Mucosa of rectum (tissue), 2 donors: ENCODE measurements around the gene PROCR.
"Not testable (repeated sequence)": the region's sequence is repeated elsewhere in the genome, so short reads cannot be mapped to it uniquely, and the experiment has no call there.

Experiments used
- H3K27ac ChIP-seq, 2 donors: one replicate each; pipeline ENCODE4 v1.7.0; 2013; ENCODE audit warnings: inconsistent platforms in 2 of 2, low read depth in 2 of 2, low read length in 2 of 2
- H3K27me3 ChIP-seq, 2 donors: one replicate each; pipeline ENCODE4 v1.7.0; 2013; ENCODE audit warnings: low read length in 2 of 2; ENCODE audit not compliant: control insufficient read depth in 2 of 2, insufficient read depth in 2 of 2
- H3K36me3 ChIP-seq, 2 donors: one replicate each; pipeline ENCODE4 v1.7.0; 2013; ENCODE audit warnings: low read length in 2 of 2; ENCODE audit not compliant: control insufficient read depth in 2 of 2, insufficient read depth in 2 of 2
- H3K4me1 ChIP-seq, 2 donors: one replicate each; pipeline ENCODE4 v1.7.0; 2013; ENCODE audit warnings: low read length in 2 of 2, mild to moderate bottlenecking in 1 of 2; ENCODE audit not compliant: control insufficient read depth in 2 of 2, insufficient read depth in 2 of 2
- H3K4me3 ChIP-seq, 2 donors: one replicate each; pipeline ENCODE4 v1.7.0; 2013; ENCODE audit warnings: low read length in 2 of 2
- H3K9ac ChIP-seq, 2 donors: one replicate each; pipeline ENCODE4 v1.7.0; 2013; ENCODE audit warnings: low read length in 2 of 2, low read depth in 1 of 2, mild to moderate bottlenecking in 1 of 2
- H3K9me3 ChIP-seq, 2 donors: one replicate each; pipeline ENCODE4 v1.7.0; 2013; ENCODE audit warnings: low read length in 2 of 2; ENCODE audit not compliant: control insufficient read depth in 2 of 2
- donor health status: healthy.
- donor health status: Normal muscosa, but diverticular disease.

The PROCR gene

GRCh38 chr20:35144694-35145093 is 27.2 kb upstream of the PROCR start:
- Histone ChIP-seq H3K36me3 (peaks cover 15 to 33% of the 10 kb centered on the region in 2 donors), H3K4me3 (peak overlapping the region in 1 of 2 donors; percentile 16), H3K9me3 (no peaks in the 10 kb centered on the region), H3K27ac (no peak overlapping the region), H3K9ac (no peak overlapping the region), H3K27me3 (no peaks in the 10 kb centered on the region), H3K4me1 (peaks cover 12 to 17% of the 10 kb centered on the region in 2 donors)

DNA sequence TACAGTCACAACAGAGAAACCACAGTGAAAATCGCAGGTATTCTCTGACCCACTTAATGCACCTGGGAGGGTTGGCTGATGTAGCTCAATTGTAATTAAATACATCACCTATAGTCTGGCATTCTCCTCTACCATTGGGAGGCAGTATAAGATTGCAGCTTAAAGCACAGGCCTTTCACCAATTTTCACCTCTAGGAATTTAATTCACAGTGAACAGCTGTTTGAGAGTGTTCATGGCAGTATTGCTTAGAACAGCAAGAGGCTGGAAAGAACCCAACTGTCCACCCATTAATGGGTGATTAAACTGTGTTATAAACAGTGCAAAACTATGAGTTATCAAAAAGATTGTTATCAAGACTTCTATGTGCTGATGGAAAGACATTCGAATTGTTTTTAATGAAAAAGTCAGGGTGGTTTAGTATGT is 26.7 kb upstream of the PROCR start:
- H3K36me3 ChIP-seq, result peaks cover 11 to 29% of the 10 kb centered on the region in 2 donors
- H3K4me1 ChIP-seq, result peaks cover 12 to 17% of the 10 kb centered on the region in 2 donors
- H3K27me3 ChIP-seq, result no peaks in the 10 kb centered on the region
- no peak overlapping the region for H3K27ac ChIP-seq
- H3K9me3 ChIP-seq, result no peaks in the 10 kb centered on the region
- H3K9ac ChIP-seq, result no peak overlapping the region
- peak overlapping the region in 1 of 2 donors; percentile 16 for H3K4me3 ChIP-seq

DNA sequence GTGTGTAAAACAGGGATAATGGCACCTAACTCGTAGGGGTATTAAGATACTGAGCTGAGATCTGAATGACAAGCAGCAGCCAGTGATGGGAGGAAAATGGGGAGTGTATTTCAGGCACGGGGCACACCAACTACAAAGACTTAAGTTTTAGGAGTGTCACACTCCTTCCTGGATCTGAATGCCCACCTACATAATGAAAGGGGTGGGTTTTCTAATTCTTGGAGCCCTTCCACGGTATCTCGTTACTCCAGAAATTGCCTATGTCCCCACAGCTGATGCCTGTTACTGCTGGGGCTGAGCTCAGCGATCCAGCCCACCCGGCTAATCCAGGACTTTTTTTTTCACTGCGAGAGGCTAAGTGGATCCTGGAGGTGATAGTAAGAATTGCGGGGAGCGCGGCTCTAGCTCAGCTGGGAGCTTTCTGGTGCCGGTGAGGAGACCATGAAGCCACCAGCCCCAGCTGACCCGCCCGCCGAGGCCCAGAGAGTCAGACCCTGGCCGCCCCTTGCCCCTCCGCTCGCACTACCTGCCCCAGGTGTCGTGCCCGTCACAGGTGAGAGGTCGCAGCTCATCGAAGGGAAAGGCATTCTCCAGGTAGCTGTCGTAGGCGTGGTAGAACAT is 25.5 kb upstream of the PROCR start:
- peaks cover 12 to 17% of the 10 kb centered on the region in 2 donors for H3K4me1 ChIP-seq
- H3K9ac ChIP-seq, result peak overlapping the region; percentile 85 to 92
- H3K27me3 ChIP-seq, result no peaks in the 10 kb centered on the region
- H3K36me3 ChIP-seq, result peaks cover 9 to 21% of the 10 kb centered on the region in 2 donors
- no peaks in the 10 kb centered on the region for H3K9me3 ChIP-seq
- peak overlapping the region; percentile 90 to 94 for H3K27ac ChIP-seq
- peak overlapping the region; percentile 81 to 98 for H3K4me3 ChIP-seq

GRCh38 chr20:35146920-35147574 is 24.8 kb upstream of the PROCR start, which contains the start of gene EDEM2:
Gene EDEM2 (minus strand): TSS chr20:35147336. CDS start chr20:35147258, 78 bp downstream.
- Histone ChIP-seq H3K4me1 (peaks cover 12 to 17% of the 10 kb centered on the region in 2 donors), H3K27me3 (no peaks in the 10 kb centered on the region), H3K27ac (peak within 1 kb of the TSS; percentile 90 to 94), H3K9ac (peak within 1 kb of the TSS; percentile 85 to 92), H3K9me3 (no peaks in the 10 kb centered on the region), H3K4me3 (peak within 1 kb of the TSS; percentile 81 to 98), H3K36me3 (peaks cover 9 to 15% of the 10 kb centered on the region in 2 donors)

DNA sequence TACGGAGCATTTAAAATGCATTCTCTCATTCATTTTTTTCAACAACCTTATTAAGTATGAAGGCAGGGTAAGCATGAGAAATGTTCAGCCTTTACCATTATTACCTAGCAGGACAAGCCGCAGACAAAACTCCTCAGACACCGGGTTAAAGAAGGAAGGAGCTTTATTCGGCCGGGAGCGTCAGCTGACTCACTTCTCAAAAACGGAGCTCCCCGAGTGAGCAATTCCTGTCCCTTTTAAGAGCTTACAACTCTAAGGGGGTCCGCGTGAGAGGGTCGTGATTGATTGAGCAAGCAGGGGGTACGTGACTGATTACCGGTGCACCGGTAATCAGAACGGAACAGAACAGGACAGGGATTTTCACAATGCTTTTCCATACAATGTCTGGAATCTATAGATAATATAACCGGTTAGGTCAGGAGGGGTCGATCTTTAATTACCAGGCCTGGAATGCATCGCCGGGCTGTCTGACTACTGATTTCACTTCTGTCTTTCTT is 24.2 kb upstream of the PROCR start:
- Histone ChIP-seq H3K4me3 (peak overlapping the region; percentile 81 to 98), H3K27ac (peak overlapping the region; percentile 90 to 94), H3K4me1 (peaks cover 12 to 17% of the 10 kb centered on the region in 2 donors), H3K36me3 (peaks cover 3 to 14% of the 10 kb centered on the region in 2 donors), H3K9ac (peak overlapping the region; percentile 48 to 85)
- not testable (repeated sequence) for H3K27me3 ChIP-seq, H3K9me3 ChIP-seq

GRCh38 chr20:35150846-35151579 is 20.9 kb upstream of the PROCR start:
- H3K9me3 ChIP-seq, result no peaks in the 10 kb centered on the region
- H3K27me3 ChIP-seq, result no peaks in the 10 kb centered on the region
- H3K36me3 ChIP-seq, result no peaks in the 10 kb centered on the region
- H3K27ac ChIP-seq, result no peak overlapping the region
- H3K9ac ChIP-seq, result no peak overlapping the region
- H3K4me1 ChIP-seq, result peaks cover 12% of the 10 kb centered on the region in 2 donors
- H3K4me3 ChIP-seq, result no peak overlapping the region

DNA sequence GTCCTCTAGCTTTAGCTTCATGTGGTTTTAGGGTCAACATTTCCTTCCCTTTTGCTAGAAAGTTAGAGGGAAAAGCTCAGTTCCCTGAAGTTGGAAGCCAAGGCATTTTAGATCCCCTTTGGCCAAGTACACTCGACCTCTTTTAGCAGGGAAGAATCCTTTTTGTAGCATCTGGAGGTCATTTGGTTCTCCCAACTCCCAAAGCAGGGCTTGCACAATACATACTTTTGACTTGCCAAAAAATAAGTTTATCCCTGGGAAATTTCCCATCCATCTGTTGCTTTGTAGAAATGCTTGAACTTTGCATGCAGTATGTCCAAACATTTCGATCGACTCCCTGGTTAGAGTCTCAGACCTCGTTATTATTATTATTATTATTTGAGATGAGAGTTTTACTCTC is 20.1 kb upstream of the PROCR start:
- Histone ChIP-seq H3K27ac (no peak overlapping the region), H3K9me3 (no peaks in the 10 kb centered on the region), H3K27me3 (no peaks in the 10 kb centered on the region), H3K4me1 (peaks cover 5 to 6% of the 10 kb centered on the region in 2 donors), H3K36me3 (no peaks in the 10 kb centered on the region), H3K9ac (no peak overlapping the region), H3K4me3 (no peak overlapping the region)

DNA sequence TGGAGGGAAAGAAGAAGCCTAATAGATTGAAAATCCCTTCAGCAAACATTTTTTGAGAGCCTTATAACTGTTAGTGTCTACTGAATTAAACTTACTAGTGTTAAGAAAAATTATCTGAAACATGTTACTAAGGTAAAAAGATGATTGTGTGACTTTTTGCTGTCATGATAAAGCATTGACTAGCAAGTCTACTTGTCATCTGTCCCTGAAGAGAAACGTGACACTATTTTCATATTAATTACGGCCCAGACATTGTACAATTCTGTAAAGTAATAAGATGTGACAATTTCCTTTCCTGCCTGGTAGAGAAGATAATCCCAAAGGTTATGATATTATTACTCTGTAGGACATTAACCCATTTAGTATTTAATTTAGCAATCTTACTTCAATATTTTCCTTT is 15.9 kb upstream of the PROCR start:
- H3K9me3 ChIP-seq, result no peaks in the 10 kb centered on the region
- H3K27me3 ChIP-seq, result no peaks in the 10 kb centered on the region
- no peaks in the 10 kb centered on the region for H3K36me3 ChIP-seq
- H3K4me1 ChIP-seq, result no peaks in the 10 kb centered on the region
- no peak overlapping the region for H3K27ac ChIP-seq
- no peak overlapping the region for H3K9ac ChIP-seq
- no peak overlapping the region for H3K4me3 ChIP-seq

DNA sequence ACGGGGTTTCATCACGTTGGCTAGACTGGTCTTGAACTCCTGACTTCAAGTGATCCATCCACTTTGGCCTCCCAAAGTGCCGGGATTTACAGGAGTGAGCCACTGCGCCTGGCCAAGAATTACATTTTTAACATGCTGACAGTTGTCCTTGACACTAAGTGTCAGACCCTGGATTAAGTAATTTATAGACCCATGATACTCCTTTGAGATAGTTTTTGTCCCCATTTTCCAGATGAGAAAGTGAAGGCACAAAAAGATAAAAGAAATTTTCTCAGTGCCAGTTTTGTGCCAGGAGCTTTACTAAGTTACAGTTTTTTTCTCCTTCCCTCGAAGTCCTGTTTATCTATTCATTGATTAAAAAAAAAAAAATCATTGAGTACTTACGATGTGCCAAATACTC is 14.9 kb upstream of the PROCR start:
- Histone ChIP-seq H3K27ac (no peak overlapping the region), H3K4me1 (no peaks in the 10 kb centered on the region), H3K9me3 (no peaks in the 10 kb centered on the region), H3K36me3 (no peaks in the 10 kb centered on the region), H3K9ac (no peak overlapping the region), H3K4me3 (no peak overlapping the region), H3K27me3 (no peaks in the 10 kb centered on the region)

DNA sequence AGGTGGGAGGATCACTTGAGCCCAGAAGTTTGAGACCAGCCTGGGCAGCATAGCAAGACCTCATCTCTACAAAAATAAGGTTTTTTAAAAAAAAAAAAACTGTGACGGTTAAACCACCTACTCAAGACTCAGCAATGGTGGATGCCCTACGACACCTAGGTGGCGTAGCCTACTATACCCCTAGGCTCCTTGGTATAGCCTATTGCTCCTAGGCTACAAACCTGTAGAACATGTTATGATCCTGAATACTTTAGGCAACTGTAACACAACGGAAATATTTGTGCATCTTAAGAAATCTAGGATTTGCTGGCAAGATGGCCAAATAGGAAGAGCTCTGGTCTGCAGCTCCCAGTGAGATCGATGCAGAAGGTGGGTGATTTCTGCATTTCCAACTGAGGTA is 11.5 kb upstream of the PROCR start:
- not testable (repeated sequence) for H3K27me3 ChIP-seq, H3K36me3 ChIP-seq, H3K4me1 ChIP-seq, H3K4me3 ChIP-seq, H3K27ac ChIP-seq, H3K9me3 ChIP-seq, H3K9ac ChIP-seq
